GM12891 (cell line): ENCODE data around the gene HEMGN.
A peak's percentile ranks its signal among the peaks of the same experiment; 100 is the strongest.

ENCODE experiments used
- POLR2A ChIP-seq: IDR thresholded peaks from 2 replicates; pipeline ENCODE4 v1.6.1; 2011; ENCODE audit warnings: low read depth, low read length, control low read depth
- TAF1 ChIP-seq: IDR thresholded peaks from 2 replicates; pipeline ENCODE4 v1.6.1; 2011; ENCODE audit warnings: low read depth, low read length, control low read depth

GRCh38 chr9:97984188-97985057, 46.5 kb upstream of the HEMGN start:
- TF ChIP-seq POLR2A (peak; percentile 67; the same call in 1 of the 2 replicates), TAF1 (no peak; the same call in 1 of the 2 replicates)
